ENCODE data around the gene PLEKHA5. TPM values are rescaled to one million over a fixed set of nuclear protein-coding genes. Genes with fewer than 3 reads are reported as not detected.
"Not testable (repeated sequence)": the region's sequence is repeated elsewhere in the genome, so short reads cannot be mapped to it uniquely, and the experiment has no call there.

The PLEKHA5 gene
- total and polyA plus RNA-seq, 2 donors from 2014 or later, result 26.6 to 52.9 TPM

DNA sequence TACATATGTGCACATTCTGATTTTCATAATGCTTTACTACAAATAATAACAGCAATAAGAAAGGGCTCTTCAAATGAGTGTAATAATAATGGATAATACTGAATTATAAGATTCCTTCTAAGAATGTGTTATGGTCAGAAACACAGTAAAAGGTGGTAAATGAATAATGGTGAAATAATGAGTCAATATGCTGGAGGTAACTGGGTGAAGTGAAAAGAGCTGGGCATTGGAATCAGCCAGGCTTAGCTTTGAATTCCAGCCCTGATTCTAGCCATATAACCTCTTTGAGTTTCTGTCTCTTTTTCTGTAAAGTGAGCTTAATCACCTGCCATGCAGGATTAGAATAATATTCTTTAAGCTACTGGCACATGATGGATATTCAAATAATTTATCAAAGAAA, 39.1 kb downstream of the PLEKHA5 start:
- DNase-seq, result no peak
- Histone ChIP-seq H3K4me3 (ENCODE audit: low read length in 3 of 3) (no peak overlapping the region), H3K27me3 (ENCODE audit: control insufficient read depth, insufficient read depth, low read length) (no peaks in the 10 kb centered on the region), H3K27ac (ENCODE audit: low read depth in 2 of 2, low read length in 2 of 2) (no peak overlapping the region), H3K9ac (ENCODE audit: low read length in 3 of 3) (no peak overlapping the region), H3K4me1 (ENCODE audit: control insufficient read depth in 2 of 3, insufficient read depth in 2 of 3, low read depth in 1 of 3, low read length in 3 of 3) (peaks cover 0 to 23% (median 2%) of the 10 kb centered on the region in 3 donors), H3K9me3 (ENCODE audit: control insufficient read depth in 2 of 3, insufficient read depth in 1 of 3, low read length in 3 of 3) (no peaks in the 10 kb centered on the region), H3K36me3 (ENCODE audit: control insufficient read depth in 2 of 3, insufficient read depth in 3 of 3, low read length in 3 of 3) (no peaks in the 10 kb centered on the region)
- TF ChIP-seq, protein P1, sequence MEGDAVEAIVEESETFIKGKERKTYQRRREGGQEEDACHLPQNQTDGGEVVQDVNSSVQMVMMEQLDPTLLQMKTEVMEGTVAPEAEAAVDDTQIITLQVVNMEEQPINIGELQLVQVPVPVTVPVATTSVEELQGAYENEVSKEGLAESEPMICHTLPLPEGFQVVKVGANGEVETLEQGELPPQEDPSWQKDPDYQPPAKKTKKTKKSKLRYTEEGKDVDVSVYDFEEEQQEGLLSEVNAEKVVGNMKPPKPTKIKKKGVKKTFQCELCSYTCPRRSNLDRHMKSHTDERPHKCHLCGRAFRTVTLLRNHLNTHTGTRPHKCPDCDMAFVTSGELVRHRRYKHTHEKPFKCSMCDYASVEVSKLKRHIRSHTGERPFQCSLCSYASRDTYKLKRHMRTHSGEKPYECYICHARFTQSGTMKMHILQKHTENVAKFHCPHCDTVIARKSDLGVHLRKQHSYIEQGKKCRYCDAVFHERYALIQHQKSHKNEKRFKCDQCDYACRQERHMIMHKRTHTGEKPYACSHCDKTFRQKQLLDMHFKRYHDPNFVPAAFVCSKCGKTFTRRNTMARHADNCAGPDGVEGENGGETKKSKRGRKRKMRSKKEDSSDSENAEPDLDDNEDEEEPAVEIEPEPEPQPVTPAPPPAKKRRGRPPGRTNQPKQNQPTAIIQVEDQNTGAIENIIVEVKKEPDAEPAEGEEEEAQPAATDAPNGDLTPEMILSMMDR (IDR thresholded peaks at IDR 0.05; ENCODE audit: borderline replicate concordance, extremely low read depth, insufficient read depth), result no peak
- no peak for FAIRE-seq
- intact Hi-C loops (cut with DNase I), result no loop called here

DNA sequence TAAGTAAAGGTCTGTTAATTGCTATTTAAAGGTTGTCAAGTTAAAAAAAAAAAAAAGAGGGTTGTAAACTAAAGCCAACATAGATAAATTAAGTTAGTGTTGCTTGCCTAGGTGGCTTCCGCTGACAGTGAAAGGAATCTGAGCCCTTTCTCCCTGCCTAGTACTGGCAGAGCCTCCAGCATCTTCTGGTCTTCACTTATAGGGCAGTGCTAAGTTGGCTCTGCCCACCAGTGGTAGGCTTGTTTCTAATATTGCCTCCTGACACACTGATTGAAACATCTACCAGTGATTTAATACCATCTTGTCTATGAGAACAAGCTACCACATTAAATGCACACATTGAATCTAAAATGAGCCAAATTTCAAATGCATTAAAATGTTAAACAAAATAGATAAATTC, 39.7 kb downstream of the PLEKHA5 start:
- no peak for FAIRE-seq
- intact Hi-C loops (cut with DNase I), result no loop called here
- TF ChIP-seq, protein P1 (IDR thresholded peaks at IDR 0.05; ENCODE audit: borderline replicate concordance, extremely low read depth, insufficient read depth), result no peak
- Histone ChIP-seq H3K27ac (ENCODE audit: low read depth in 2 of 2, low read length in 2 of 2) (no peak overlapping the region), H3K4me1 (ENCODE audit: control insufficient read depth in 2 of 3, insufficient read depth in 2 of 3, low read depth in 1 of 3, low read length in 3 of 3) (peaks cover 0 to 23% (median 2%) of the 10 kb centered on the region in 3 donors), H3K9me3 (ENCODE audit: control insufficient read depth in 2 of 3, insufficient read depth in 1 of 3, low read length in 3 of 3) (no peaks in the 10 kb centered on the region), H3K4me3 (ENCODE audit: low read length in 3 of 3) (no peak overlapping the region), H3K27me3 (ENCODE audit: control insufficient read depth, insufficient read depth, low read length) (no peaks in the 10 kb centered on the region), H3K9ac (ENCODE audit: low read length in 3 of 3) (no peak overlapping the region), H3K36me3 (ENCODE audit: control insufficient read depth in 2 of 3, insufficient read depth in 3 of 3, low read length in 3 of 3) (no peaks in the 10 kb centered on the region)
- no peak for DNase-seq

DNA sequence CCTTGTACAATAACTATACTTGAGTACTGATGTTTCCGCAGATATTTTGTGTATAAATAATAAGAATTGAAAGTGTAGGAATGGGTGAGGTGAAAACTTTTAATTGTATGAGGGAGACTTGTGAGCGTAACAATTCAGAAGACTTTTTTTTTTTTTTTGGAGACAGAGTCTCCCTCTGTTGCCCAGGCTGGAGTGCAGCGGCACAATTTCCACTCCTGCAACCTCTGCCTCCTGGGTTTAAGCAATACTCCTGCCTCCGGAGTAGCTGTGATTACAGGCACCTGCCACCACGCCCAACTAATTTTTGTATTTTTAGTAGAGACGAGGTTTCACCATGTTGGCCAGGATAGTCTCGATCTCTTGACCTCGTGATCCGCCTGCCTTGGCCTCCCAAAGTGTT, 40.8 kb downstream of the PLEKHA5 start:
- H3K4me3 ChIP-seq (ENCODE audit: low read length in 3 of 3); FAIRE-seq; H3K27ac ChIP-seq (ENCODE audit: low read depth in 2 of 2, low read length in 2 of 2); H3K9me3 ChIP-seq (ENCODE audit: control insufficient read depth in 2 of 3, insufficient read depth in 1 of 3, low read length in 3 of 3); H3K9ac ChIP-seq (ENCODE audit: low read length in 3 of 3); DNase-seq; H3K27me3 ChIP-seq (ENCODE audit: control insufficient read depth, insufficient read depth, low read length); intact Hi-C loops (cut with DNase I); H3K36me3 ChIP-seq (ENCODE audit: control insufficient read depth in 2 of 3, insufficient read depth in 3 of 3, low read length in 3 of 3): not testable (repeated sequence)
- H3K4me1 ChIP-seq (ENCODE audit: control insufficient read depth in 2 of 3, insufficient read depth in 2 of 3, low read depth in 1 of 3, low read length in 3 of 3), result peaks cover 0 to 17% (median 2%) of the 10 kb centered on the region in 3 donors

DNA sequence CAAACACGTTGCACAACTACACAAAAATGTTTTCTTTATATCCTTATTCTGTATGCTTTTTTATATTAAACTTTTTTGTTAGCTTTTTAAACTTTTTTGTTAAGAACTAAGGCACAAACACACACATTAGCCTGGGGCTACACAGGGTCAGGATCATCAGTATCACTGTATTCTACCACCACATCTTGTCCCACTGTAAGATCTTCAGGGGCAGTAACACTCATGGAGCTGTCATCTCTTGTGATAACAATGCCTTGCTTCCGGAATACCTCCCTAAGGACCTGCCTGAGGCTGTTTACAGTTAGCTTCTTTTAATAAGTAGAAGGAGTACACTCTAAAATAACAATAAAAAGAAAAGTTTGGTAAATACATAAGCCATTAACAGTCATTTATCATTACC, 42.2 kb downstream of the PLEKHA5 start:
- no peak for FAIRE-seq
- DNase-seq, result no peak
- H3K4me1 ChIP-seq (ENCODE audit: control insufficient read depth in 2 of 3, insufficient read depth in 2 of 3, low read depth in 1 of 3, low read length in 3 of 3), result peaks cover 0 to 15% (median 0%) of the 10 kb centered on the region in 3 donors
- no peak overlapping the region for H3K27ac ChIP-seq (ENCODE audit: low read depth in 2 of 2, low read length in 2 of 2)
- no peak overlapping the region for H3K9ac ChIP-seq (ENCODE audit: low read length in 3 of 3)
- no peaks in the 10 kb centered on the region for H3K9me3 ChIP-seq (ENCODE audit: control insufficient read depth in 2 of 3, insufficient read depth in 1 of 3, low read length in 3 of 3)
- intact Hi-C loops (cut with DNase I), result no loop called here
- no peak overlapping the region for H3K4me3 ChIP-seq (ENCODE audit: low read length in 3 of 3)
- no peaks in the 10 kb centered on the region for H3K27me3 ChIP-seq (ENCODE audit: control insufficient read depth, insufficient read depth, low read length)
- H3K36me3 ChIP-seq (ENCODE audit: control insufficient read depth in 2 of 3, insufficient read depth in 3 of 3, low read length in 3 of 3), result no peaks in the 10 kb centered on the region
- TF ChIP-seq, protein P1 (IDR thresholded peaks at IDR 0.05; ENCODE audit: borderline replicate concordance, extremely low read depth, insufficient read depth), result no peak

Data from kidney (tissue), 14 donors.